HG03103 (cell line): ENCODE results near the gene TNFRSF11A.

Source experiments
- ATAC-seq: cut with Tn5 transposase; IDR thresholded peaks from one replicate; pipeline ENCODE4 v1.9.1; 2021; ENCODE audit warnings: low read depth; ENCODE audit not compliant: unreplicated experiment

Gene TNFRSF11A

DNA sequence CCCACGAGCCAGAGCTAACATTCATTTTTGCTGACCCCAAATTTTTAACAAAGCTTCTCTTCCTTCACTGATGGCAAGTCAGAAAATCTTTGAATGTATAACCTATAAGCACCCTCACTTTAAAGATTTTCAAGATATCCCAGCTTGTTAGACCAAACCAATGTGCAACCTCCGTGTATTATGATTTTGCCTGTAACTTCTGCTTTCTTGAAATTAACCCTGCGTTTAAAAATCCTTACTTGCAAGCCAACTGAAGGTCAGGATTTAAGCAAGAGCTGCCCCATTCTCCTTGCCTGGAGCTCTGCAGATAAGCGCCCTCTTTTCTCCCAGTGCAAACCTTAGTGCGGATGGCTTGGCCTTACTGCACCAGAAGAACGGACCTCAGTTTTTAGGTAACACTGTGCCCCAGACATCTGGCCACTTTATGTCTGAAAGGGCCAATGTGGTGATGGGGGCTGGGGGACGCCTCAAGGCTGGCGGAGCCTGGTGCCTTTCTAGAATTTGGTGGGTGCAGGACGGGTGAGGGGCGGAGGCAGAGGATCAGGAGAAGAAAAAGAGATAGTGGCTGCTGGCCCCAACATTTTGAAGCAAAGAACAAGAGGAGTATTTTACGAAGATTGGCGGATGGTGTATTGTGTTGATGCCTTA is 805 bp upstream of the TNFRSF11A start:
- ATAC-seq: no peak

DNA sequence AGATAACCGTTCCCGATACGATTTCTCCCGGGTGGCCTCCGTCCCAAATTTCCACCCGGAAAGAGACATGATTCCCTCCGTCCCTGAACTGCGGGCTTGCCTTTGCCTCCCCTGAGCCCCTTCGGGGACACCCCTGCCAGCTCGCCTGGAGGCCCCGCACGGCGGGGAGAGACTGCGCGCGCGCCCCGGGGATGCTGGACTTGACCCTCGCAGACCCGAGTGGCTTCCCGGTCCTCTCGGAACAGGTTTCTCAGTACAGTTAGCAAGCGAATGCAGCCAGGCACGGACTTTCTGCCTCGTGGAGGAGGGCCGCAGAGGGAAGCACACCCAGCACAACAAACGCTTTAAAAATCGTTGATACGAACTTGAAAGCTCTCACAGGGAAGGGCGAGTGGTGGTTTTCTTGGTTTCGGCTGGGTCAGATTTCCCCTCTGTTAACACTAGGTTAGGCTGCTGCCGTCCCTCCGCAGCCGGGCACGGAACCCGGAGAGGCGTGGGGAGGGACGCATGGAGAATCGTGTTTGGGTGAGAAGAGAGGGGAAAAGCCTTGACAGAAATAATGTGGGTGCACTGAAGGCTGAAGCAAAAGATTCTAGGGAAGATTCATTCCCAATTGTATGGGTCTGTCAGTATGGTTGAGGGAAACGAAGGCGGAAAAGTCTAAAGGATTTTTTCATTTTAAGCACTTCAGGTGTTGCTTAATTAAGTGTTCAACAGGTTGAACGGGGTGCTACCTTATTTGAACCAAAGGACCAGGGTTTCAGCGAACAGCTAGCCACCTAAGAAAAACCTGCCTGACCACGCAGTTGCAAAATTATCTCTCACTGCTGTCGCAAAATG is 916 bp downstream of the TNFRSF11A start:
- ATAC-seq: no peak

DNA sequence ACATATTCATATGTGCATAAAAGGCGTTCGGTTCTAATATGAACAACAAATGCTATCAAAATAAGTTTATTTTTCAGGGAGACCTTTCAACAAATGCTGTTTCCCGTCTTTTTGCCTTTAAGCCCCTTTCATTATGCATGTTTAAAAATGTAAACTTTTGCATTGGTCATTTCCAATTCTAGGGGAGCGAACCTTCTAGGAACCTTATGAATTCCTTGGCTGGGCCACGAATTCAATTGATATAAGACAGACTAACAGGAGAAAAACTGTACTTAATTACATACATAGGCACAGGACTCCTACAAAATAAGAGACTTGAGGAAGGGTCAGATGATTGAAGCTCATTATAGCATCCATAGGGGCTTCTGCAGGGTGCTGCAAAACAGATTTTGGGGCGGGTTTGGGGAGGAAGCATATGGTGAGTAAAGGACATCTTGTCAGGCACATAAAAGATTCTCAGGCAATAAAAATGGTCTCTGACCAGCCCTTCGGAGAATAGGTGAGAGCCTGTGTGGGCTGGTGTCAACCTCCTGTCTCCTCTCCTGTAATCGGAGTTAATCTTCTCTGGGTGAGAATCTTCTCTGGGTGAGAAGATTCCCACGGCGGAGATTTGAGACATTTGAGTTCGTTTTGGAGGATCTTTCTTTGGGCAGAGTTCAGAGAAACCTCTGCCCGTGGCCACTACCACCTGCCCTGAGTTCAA is 1.7 kb downstream of the TNFRSF11A start:
- ATAC-seq: no peak

DNA sequence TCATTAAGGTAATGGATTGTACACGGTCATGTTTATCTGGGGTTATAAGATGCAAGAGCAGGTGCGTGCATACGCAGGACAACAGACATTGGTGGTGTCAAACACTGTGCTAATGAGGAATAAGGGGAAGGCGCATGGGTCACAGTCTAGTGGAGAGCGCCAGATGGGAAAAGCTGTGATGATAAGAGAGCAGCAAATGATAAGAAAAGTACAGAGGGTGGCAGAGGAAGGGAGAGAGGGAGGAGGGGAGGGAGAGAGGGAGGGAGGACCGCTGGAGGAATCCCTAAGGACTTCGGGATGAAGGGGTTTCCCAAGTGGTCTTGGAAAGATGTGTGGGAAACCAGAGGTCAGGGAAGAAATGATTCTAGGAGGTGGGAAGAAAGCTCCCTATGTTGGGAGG is 2.9 kb downstream of the TNFRSF11A start:
- ATAC-seq: no peak

DNA sequence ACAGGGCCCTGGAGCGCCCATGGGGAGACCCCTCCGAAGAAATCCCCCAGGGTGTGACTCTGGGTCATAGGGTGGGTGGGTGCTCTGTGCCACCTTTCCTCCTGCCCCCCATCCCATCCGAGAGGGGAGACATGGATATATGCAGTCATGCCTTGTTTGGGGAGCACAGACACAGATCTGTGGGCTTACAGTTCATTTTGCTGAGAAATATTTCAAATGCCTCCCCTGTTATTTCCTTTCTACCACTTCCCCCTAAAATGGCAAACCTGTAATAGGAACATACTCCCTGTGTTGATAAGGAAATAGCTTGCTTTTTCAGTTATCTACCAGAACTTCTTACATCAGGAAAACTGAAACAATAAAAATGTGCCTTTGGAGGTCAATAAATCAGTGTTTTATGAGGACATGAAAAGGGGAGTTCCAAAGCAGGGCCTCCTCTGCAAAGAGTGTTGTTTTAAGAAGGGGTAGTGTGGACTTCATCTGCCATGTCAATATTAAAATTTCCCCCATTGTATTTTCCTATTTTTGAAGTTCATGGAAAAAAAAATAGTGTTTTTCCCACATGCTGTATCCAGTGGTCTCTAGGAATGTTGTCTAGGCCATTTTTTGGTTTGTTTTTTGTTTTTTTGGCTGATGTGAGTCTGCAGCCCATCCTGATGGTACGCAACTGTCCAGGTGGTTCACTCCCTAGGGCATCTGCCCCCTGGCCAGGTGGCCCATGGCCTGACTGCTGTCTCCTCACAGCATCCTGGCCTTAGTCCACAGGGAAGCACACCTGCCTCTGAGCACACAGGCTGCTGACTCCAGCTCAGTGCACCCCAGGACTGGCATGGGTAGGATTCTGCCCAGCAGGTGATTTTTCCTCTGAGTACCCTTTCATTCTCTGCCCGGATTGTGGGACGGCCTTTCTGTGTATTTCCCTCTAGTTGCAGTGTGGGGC is 3.7 kb downstream of the TNFRSF11A start:
- no peak for ATAC-seq

DNA sequence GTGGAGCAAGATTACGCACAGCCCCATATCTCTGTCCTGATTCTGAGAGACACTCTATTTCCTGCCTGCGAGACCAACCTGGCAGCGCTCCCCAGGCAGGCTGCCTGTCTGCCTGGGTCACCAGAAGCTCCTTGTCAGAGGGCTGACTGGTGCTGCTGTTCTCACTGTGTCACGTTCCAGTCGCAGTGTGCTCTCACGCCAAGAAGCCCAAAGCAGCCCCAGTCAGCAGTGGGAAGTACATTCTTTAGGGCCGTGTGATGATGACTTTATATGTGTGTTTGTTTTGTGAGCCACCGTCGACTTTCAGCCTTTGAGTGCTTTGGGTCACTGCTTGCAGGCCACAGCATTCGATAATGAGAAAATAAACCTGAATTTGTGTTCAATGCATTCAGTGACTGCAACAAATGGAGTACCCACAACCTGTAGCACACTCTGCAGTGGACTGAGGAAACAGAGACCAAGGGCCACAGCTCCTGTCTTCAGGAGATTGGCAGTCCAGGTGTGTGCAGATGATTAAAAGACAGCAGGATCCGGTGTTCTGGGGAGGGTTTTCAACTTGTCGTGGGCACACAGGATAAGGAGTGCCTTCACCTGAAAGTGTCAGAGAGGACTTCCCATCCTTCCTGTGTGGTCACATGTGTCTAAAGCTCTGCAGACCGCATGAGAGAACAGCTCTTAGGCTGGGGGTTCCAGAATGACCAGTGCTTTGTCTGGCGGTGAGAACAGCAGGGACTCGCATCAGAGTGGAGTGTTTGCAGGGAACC is 4.8 kb downstream of the TNFRSF11A start:
- ATAC-seq: no peak

DNA sequence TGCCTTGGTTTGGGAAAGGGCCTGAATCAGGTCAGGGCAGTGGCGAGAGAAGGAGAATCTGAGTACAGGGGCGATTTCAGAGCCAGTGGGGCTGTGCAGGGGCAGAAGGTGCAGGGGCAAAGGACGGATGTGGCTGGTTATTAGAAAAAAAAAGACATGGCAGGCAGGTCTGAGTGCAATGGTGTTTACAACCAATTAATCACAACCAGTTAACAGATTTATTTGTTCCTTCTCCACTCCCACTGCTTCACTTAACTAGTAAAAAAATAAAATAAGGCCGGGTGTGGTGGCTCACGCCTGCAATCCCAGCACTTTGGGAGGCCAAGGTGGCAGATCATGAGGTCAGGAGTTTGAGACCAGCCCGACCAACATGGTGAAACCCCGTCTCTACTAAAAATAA is 5.5 kb downstream of the TNFRSF11A start:
- no peak for ATAC-seq

DNA sequence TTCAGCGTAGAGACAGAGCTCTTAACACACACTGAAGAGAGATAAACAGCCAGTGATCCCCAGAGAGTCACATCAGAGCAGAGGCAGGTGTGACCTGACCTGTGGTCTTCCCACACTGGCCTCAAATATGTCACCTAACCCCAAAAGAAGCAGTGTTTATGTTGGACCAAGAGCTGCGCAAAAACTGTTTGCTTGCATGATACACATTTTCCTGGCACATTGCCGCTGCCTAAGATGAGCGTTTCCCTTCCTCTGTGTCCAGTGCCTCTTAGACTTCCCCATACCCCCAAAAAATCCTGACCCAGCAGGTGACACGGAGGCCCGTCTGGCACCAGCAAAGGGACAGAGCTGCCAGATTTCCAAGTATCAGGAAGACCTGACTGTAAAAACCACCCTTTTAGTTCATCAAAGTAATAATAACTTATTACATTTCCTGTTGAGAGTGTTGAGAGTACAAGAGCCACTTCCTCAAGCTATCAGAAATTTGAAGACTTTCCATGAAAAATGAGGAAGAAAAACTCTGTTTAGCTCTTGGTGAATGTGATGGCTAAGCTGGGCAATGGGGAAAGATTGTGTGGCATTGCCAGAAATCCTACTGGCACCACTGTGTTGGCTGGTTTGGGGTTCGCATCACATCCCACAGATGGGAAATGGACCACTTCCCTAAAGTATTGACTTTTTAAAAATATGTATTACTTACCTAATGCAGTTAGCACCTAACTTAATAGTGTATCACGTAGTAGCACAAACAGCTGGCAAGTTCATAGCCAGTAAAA is 6.7 kb downstream of the TNFRSF11A start:
- no peak for ATAC-seq

DNA sequence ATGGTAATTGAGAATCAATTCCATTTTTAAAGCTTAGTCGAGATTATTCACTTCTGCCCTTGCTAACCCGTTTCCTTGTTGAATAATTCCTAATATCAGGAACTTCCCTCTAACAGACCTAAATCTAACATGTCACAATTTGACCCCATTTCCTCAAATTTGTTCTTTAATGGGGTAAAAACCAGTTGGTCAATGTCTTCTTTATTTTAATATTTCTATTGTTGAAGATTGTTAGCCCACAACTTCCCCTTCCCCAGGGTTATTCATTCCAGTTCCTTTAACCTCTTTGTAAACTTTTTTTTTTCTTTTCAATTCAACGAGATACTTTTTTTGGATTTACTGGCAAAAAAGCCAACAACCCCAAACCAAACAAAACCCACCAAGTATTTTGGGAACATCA is 7.3 kb downstream of the TNFRSF11A start:
- no peak for ATAC-seq

DNA sequence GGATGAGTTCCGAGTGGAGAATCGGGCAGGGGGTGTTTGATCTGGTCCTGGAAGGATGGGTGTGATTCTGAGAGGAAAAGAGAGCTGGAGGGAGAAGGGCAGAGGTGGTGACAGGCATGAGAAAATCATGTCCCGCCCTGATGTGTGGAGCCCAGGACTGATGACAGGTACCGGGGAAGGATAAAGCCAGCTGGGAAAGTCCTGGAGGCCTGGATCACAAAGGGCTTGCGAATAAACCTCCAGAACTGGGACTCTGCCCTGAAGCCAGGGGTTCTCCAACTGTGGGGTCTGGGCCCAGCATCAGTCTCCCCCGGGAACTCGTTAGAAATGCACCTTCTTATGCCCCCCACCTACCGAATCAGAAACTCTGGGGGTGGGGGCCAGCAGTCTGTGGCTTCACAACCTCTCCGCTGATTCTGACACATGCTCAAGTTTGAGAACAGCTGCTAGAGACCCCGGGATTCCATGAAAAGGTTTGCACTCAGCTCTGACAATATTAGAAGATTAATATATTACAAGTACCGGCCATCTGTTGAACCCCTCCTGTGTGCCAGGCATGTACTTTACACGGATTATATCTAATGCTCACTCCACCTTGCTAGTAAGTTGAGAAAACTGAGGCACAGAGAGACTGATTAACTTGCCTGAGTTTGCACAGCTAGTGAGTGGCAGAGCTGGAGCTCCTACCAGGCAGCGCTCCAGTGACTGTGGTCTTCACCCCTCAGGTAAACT is 8.0 kb downstream of the TNFRSF11A start:
- no peak for ATAC-seq

DNA sequence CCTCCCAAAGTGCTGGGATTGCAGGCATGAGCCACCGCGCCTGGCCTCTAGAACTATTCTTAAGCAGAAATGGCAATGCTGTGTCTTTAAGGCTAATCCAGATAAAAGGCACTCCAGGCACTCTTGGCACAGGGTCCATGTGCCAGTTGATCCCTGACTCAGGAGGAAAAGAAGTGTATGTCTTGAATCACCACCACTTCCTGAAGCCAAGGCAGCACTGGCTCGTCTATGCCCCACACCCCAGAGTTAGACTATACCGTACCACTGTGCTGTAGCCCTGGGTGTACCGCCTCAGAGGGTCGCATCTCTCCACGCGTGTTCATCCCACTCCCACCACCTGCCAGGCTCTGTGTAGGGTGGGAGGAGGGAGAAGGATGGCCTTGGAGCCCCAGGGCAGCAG is 9.0 kb downstream of the TNFRSF11A start:
- no peak for ATAC-seq

DNA sequence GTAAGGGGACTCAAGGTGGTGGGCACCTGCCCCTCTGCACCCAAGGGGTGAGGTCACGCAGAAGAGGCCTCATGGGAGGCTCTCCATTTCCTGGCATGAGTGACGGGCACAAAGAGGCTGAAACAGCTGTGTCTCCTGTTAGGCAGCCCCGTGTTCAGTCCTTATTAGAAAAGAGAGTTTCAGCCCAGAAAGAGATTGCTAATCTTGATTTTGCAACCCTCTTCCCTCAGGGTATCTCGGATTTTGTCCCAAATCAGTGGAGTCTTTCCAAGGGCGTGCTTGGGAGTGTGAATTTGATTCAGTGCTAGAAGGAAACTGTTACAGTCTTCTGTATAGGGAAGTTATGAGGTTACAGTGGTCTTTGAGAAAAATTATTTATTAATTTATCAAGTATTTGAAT is 10.4 kb downstream of the TNFRSF11A start:
- no peak for ATAC-seq

DNA sequence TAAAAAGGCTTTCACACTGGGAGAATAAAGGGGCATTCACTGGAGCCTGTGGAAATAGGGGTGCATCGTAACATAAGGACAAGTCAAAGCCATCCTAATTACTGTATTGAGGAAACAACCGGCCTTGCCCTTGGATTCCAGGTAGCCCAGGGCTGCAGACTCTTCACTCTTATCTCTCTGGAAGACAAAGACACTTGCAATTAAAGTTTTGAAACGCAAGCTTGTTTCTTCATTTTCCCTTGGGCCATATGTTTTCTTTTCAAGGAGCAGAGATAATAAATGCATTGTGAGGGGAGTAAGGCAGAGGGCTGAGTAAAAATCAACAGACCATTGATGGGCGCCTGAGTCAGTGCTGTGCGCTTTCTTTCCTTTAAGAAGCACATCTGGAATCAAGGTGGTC is 11.5 kb downstream of the TNFRSF11A start:
- ATAC-seq: no peak

DNA sequence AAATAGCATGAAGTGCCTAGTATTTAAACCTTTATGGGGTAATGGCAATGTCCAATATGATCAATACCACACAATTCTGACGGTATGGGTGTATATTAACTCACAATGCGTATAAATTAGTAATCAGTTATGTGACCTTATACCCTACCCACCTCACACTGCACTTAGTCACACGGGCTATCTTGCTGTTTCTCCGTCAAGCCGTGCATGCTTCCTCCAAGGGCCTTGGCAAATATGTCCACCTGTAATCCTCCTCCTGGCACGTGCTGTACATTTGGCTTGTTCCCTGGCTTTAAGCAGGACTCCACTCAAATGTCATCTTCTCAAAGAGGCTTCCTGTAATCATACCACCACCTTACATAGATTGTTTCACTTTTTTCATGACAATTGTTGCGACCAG is 12.2 kb downstream of the TNFRSF11A start:
- ATAC-seq: no peak

DNA sequence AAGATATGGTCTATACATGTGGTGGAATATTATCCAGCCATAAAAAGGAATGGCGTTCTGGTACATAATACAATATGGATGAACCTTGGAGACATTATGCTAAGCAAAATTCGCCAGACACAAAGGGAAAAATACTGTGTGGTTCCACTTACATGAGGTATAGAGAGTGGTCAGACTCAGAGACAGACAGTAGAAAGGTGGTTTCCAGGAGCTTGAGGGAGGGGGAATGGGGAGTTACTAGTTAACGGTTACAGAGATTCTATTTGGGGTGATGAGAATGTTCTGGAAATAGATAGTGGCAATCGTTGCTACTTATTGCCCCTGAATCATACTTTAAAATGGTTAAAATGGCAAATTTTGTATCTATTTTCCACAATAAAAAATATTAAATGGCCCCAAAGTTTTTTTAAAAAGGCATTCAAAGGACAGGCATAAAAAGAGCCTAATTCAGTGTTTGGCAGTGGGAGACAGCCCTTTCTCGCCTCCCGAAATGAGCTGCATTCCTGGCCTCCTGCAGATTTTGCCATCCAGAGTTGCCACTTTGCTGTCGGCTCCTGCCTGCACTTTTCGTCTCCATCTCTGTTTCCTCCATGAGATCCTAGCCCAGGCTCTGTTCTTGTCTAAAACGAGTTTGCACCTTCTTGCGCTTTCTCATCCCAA is 13.5 kb downstream of the TNFRSF11A start:
- ATAC-seq: no peak

DNA sequence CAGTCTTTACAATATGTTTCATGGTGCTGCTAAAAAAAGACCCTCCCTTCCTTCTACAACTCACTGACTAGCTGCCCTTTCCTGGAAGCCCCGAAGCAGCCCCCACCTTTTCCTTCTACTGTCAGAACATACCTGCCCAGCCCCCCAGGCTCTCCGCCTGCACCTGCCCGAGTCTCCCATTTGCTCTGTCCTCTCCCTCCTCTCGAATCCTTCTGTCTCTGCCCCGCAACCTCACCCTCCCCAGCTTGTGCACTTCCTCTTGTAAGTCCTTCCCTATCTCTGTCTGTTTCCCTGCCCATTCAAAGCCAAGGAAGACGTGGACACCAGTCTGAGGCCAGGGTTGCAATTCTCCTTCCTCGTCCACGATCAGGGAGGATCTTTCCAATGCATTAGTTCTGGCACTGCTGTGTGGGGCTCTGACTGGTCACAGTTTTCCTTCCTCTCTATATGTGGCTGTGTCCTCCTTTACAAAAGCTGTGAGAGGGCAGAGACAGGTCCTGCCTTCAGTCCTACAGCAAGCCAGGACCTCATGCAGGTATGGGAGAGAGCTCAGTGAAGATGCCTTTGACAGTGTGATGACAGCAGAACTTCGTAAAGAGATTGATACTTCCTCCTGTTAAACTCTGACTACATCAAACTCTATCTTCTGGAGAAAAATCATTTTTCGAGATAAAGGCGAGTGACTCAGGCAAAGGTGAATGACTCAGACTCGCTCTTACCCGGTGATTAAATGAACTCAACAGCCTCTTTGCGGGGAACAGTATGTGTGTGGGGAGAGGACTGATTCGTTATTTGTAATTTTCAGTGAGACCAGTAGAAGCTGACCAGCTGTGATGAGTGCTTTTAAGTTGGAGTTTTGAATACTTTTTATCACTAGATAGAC is 14.2 kb downstream of the TNFRSF11A start:
- no peak for ATAC-seq

DNA sequence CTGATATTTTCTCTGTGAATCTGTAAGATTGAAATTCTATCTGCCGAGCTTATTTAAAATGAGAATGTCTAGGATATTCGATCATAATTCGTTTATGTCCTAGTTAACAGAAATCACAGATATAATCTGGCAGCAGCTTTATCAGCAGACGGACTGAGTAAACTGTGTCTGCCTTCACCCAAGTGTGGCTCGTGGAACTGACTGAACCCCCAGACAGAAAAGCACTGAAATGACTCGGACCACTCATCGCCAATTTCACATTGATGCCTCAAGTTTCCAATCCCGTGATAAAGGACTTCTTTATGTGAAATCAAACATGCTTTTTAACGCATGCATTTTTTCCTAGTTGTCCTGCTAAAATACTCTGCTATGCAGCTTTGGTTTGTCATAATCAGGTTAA is 15.9 kb downstream of the TNFRSF11A start:
- no peak for ATAC-seq
